HL-60 (cell line): ENCODE data around the gene TLCD2.
"Not testable (repeated sequence)": the region's sequence is repeated elsewhere in the genome, so short reads cannot be mapped to it uniquely, and the experiment has no call there.

Experiments
- GABPA ChIP-seq: IDR thresholded peaks from 2 replicates; pipeline ENCODE4 v1.6.1; 2012; ENCODE audit warnings: low read depth
- POLR2AphosphoS5 ChIP-seq: IDR thresholded peaks from 2 replicates; pipeline ENCODE4 v1.6.1; 2012; ENCODE audit warnings: low read depth
- TF ChIP-seq, protein P1 (sequence below): IDR thresholded peaks from one replicate; pipeline ENCODE4 v1.5.1; 2011; ENCODE audit warnings: low read length, control low read depth, inconsistent platforms; ENCODE audit not compliant: insufficient read depth
- TF ChIP-seq, protein P2 (sequence below): IDR thresholded peaks from 2 replicates; pipeline ENCODE4 v1.6.1; 2012; ENCODE audit warnings: low read depth; ENCODE audit not compliant: insufficient replicate concordance

DNA sequence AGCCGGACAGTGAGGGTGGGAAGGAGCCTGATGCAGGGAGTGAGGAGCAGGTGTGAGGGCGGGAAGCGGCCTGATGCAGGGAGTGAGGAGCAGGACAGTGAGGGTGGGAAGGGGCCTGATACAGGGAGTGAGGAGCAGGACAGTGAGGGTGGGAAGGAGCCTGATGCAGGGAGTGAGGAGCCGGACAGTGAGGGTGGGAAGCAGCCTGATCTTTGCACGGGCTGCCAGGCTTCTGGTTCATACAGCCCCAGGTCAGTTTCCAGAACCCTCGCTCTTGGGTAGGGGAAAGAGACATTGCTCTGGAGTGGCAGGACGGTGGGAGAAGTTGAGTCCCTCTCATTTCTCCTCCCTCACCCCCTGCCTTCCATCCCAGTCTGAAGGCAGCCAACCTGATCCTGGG is 31.7 kb upstream of the TLCD2 start:
- TF ChIP-seq, protein P1, sequence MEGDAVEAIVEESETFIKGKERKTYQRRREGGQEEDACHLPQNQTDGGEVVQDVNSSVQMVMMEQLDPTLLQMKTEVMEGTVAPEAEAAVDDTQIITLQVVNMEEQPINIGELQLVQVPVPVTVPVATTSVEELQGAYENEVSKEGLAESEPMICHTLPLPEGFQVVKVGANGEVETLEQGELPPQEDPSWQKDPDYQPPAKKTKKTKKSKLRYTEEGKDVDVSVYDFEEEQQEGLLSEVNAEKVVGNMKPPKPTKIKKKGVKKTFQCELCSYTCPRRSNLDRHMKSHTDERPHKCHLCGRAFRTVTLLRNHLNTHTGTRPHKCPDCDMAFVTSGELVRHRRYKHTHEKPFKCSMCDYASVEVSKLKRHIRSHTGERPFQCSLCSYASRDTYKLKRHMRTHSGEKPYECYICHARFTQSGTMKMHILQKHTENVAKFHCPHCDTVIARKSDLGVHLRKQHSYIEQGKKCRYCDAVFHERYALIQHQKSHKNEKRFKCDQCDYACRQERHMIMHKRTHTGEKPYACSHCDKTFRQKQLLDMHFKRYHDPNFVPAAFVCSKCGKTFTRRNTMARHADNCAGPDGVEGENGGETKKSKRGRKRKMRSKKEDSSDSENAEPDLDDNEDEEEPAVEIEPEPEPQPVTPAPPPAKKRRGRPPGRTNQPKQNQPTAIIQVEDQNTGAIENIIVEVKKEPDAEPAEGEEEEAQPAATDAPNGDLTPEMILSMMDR: not testable (repeated sequence)
- TF ChIP-seq POLR2AphosphoS5, GABPA: not testable (repeated sequence)
- TF ChIP-seq, protein P2, sequence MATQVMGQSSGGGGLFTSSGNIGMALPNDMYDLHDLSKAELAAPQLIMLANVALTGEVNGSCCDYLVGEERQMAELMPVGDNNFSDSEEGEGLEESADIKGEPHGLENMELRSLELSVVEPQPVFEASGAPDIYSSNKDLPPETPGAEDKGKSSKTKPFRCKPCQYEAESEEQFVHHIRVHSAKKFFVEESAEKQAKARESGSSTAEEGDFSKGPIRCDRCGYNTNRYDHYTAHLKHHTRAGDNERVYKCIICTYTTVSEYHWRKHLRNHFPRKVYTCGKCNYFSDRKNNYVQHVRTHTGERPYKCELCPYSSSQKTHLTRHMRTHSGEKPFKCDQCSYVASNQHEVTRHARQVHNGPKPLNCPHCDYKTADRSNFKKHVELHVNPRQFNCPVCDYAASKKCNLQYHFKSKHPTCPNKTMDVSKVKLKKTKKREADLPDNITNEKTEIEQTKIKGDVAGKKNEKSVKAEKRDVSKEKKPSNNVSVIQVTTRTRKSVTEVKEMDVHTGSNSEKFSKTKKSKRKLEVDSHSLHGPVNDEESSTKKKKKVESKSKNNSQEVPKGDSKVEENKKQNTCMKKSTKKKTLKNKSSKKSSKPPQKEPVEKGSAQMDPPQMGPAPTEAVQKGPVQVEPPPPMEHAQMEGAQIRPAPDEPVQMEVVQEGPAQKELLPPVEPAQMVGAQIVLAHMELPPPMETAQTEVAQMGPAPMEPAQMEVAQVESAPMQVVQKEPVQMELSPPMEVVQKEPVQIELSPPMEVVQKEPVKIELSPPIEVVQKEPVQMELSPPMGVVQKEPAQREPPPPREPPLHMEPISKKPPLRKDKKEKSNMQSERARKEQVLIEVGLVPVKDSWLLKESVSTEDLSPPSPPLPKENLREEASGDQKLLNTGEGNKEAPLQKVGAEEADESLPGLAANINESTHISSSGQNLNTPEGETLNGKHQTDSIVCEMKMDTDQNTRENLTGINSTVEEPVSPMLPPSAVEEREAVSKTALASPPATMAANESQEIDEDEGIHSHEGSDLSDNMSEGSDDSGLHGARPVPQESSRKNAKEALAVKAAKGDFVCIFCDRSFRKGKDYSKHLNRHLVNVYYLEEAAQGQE: not testable (repeated sequence)
